Astrocyte (in vitro differentiated cells and primary cell): Measurements from ENCODE around the gene ZNF362.

Experiments
- CTCF ChIP-seq: IDR thresholded peaks from 2 replicates; pipeline ENCODE4 v1.5.1; 2011; ENCODE audit warnings: low read depth, mild to moderate bottlenecking, inconsistent platforms, low read length, moderate library complexity; ENCODE audit not compliant: insufficient read depth
- EZH2 ChIP-seq: IDR thresholded peaks from 2 replicates; pipeline ENCODE4 v1.6.1; 2012; ENCODE audit warnings: mild to moderate bottlenecking, low read length, inconsistent platforms; ENCODE audit not compliant: insufficient read depth

GRCh38 chr1:33327587-33328325, 71.5 kb downstream of the ZNF362 start:
- no peak for TF ChIP-seq CTCF
- no peak for TF ChIP-seq EZH2
